Measurements from ENCODE around the gene TMEM218.

GRCh38 chr11:125082611-125083311, 28.7 kb downstream of the TMEM218 start:
- TF ChIP-seq CTCF (conservative IDR thresholded peaks at IDR 0.05; ENCODE audit: low read length) (no peak), EZH2phosphoT487 (IDR thresholded peaks at IDR 0.05; ENCODE audit: borderline replicate concordance) (no peak)

All from Loucy (cell line).